Measurements from ENCODE around the gene CHMP4A.

CHMP4A gene

GRCh38 chr14:24254630-24255392 lies 41.5 kb upstream of the CHMP4A start:
- no peak for DNase-seq (ENCODE audit: low read depth, low spot score)
- TF ChIP-seq CTCF (IDR thresholded peaks at IDR 0.05; ENCODE audit: low read depth, low read length) = no peak
- H3K4me3 ChIP-seq (ENCODE audit: low read depth, low read length) = no peak overlapping the region
- in situ Hi-C loops (cut with HindIII; ENCODE audit: low sequenced_read_pairs) = no loop called here

- no peak for TF ChIP-seq CTCF (IDR thresholded peaks at IDR 0.05; ENCODE audit: low read depth, low read length)
- no peak overlapping the region for H3K4me3 ChIP-seq (ENCODE audit: low read depth, low read length)
- in situ Hi-C loops (cut with HindIII; ENCODE audit: low sequenced_read_pairs) = no loop called here
- DNase-seq (ENCODE audit: low read depth, low spot score) = no peak
Measured at GRCh38 chr14:24253936-24254335, 40.6 kb upstream of the CHMP4A start.

GRCh38 chr14:24252289-24253124 lies 39.2 kb upstream of the CHMP4A start:
- H3K4me3 ChIP-seq (ENCODE audit: low read depth, low read length) = no peak overlapping the region
- DNase-seq (ENCODE audit: low read depth, low spot score) = no peak
- in situ Hi-C loops (cut with HindIII; ENCODE audit: low sequenced_read_pairs) = no loop called here
- no peak for TF ChIP-seq CTCF (IDR thresholded peaks at IDR 0.05; ENCODE audit: low read depth, low read length)

- no peak for TF ChIP-seq CTCF (IDR thresholded peaks at IDR 0.05; ENCODE audit: low read depth, low read length)
- no peak overlapping the region for H3K4me3 ChIP-seq (ENCODE audit: low read depth, low read length)
- in situ Hi-C loops (cut with HindIII; ENCODE audit: low sequenced_read_pairs) = no loop called here
- DNase-seq (ENCODE audit: low read depth, low spot score) = no peak
Measured at GRCh38 chr14:24251880-24252288, 38.6 kb upstream of the CHMP4A start.

GRCh38 chr14:24250354-24250753 lies 37.1 kb upstream of the CHMP4A start:
- TF ChIP-seq CTCF (IDR thresholded peaks at IDR 0.05; ENCODE audit: low read depth, low read length) = no peak
- in situ Hi-C loops (cut with HindIII; ENCODE audit: low sequenced_read_pairs) = no loop called here
- DNase-seq (ENCODE audit: low read depth, low spot score) = no peak
- no peak overlapping the region for H3K4me3 ChIP-seq (ENCODE audit: low read depth, low read length)

GRCh38 chr14:24249230-24250021 lies 36.1 kb upstream of the CHMP4A start:
- no peak overlapping the region for H3K4me3 ChIP-seq (ENCODE audit: low read depth, low read length)
- in situ Hi-C loops (cut with HindIII; ENCODE audit: low sequenced_read_pairs) = no loop called here
- no peak for TF ChIP-seq CTCF (IDR thresholded peaks at IDR 0.05; ENCODE audit: low read depth, low read length)
- no peak for DNase-seq (ENCODE audit: low read depth, low spot score)
